Activated CD8-positive, alpha-beta T cell treated with anti-CD3 and anti-CD28 coated beads, Interleukin-2, amount 10 ng/mL, durations not matched to agents 7 days and 5 days (primary cell): ENCODE data around the gene TRIP13. TPM values are rescaled to one million over a fixed set of nuclear protein-coding genes. Genes with fewer than 3 reads are reported as not detected.
A peak's percentile ranks its signal among the peaks of the same experiment; 100 is the strongest.
"Not testable (repeated sequence)": the region's sequence is repeated elsewhere in the genome, so short reads cannot be mapped to it uniquely, and the experiment has no call there.

Experiments used
- ATAC-seq: fragments of 150-1000 bp; cut with Tn5 transposase; one replicate; pipeline ENCODE4 v1.10.0; 2021; ENCODE audit warnings: moderate library complexity
- CTCF ChIA-PET: fragments of 350-600 bp; sonication (Branson Sonifier 250); formaldehyde crosslinking; loops from one replicate; lab custom pipeline; 2021; ENCODE audit warnings: antibody characterized with exemption; lab: Charles Lee
- POLR2A ChIA-PET: fragments of 350-600 bp; sonication (Branson Sonifier 250); formaldehyde crosslinking; loops from one replicate; lab custom pipeline; 2021; ENCODE audit warnings: antibody characterized with exemption; lab: Charles Lee
- DNase-seq: peaks from one replicate; pipeline ENCODE4 v3.0.0-alpha.2; 2020
- H3K27ac Mint-ChIP-seq: one replicate; pipeline ENCODE4 v1.8.0; 2021; ENCODE audit warnings: mild to moderate bottlenecking, mixed read lengths
- H3K27me3 Mint-ChIP-seq: one replicate; pipeline ENCODE4 v1.8.0; 2021; ENCODE audit warnings: low read depth, mixed read lengths
- H3K36me3 Mint-ChIP-seq: one replicate; pipeline ENCODE4 v1.8.0; 2021; ENCODE audit warnings: low read depth, mixed read lengths
- H3K4me1 Mint-ChIP-seq: one replicate; pipeline ENCODE4 v1.8.0; 2021; ENCODE audit warnings: low read depth, mixed read lengths
- H3K4me3 Mint-ChIP-seq: one replicate; pipeline ENCODE4 v1.8.0; 2021; ENCODE audit warnings: mild to moderate bottlenecking, mixed read lengths
- H3K9me3 Mint-ChIP-seq: one replicate; pipeline ENCODE4 v1.8.0; 2022; ENCODE audit warnings: mixed read lengths; ENCODE audit not compliant: insufficient read depth
- total RNA-seq, 2 experiments: library from RNA; stranded (reverse); gene quantifications; one replicate each; pipeline ENCODE4 v1.2.3, GENCODE V29; 2021

Gene TRIP13
- total RNA-seq, 2 experiments from 2014 or later, result 38.6 to 42.6 TPM

- no peak for DNase-seq
- Mint-ChIP-seq H3K27me3 (no peaks in the 10 kb centered on the region), H3K36me3 (peaks cover 39% of the 10 kb centered on the region), H3K9me3 (no peaks in the 10 kb centered on the region), H3K4me3 (no peak overlapping the region), H3K4me1 (no peaks in the 10 kb centered on the region), H3K27ac (no peak overlapping the region)
- CTCF ChIA-PET, result no interaction called here
- no peak for ATAC-seq
- POLR2A ChIA-PET, result interaction anchor here (1.3 kb wide), 1 partner anchor 16 kb away, joined by 4 read pairs; the partner anchor contains the start of gene TRIP13
Observed at GRCh38 chr5:909086-909485, 16.4 kb downstream of the TRIP13 start.

GRCh38 chr5:909994-910768, 17.5 kb downstream of the TRIP13 start:
- ATAC-seq, result no peak
- POLR2A ChIA-PET, result no interaction called here
- H3K36me3 Mint-ChIP-seq, result peaks cover 36% of the 10 kb centered on the region
- no peaks in the 10 kb centered on the region for H3K9me3 Mint-ChIP-seq
- DNase-seq, result no peak
- CTCF ChIA-PET, result no interaction called here
- no peak overlapping the region for H3K4me3 Mint-ChIP-seq
- no peak overlapping the region for H3K27ac Mint-ChIP-seq
- H3K27me3 Mint-ChIP-seq, result no peaks in the 10 kb centered on the region
- no peaks in the 10 kb centered on the region for H3K4me1 Mint-ChIP-seq

GRCh38 chr5:910769-911160, 18.1 kb downstream of the TRIP13 start:
- POLR2A ChIA-PET, result no interaction called here
- Mint-ChIP-seq H3K9me3 (no peaks in the 10 kb centered on the region), H3K27ac (no peak overlapping the region), H3K36me3 (peaks cover 34% of the 10 kb centered on the region), H3K4me3 (no peak overlapping the region), H3K27me3 (no peaks in the 10 kb centered on the region), H3K4me1 (no peaks in the 10 kb centered on the region)
- DNase-seq (no peak), ATAC-seq (no peak)
- CTCF ChIA-PET, result no interaction called here

GRCh38 chr5:911601-912000, 18.9 kb downstream of the TRIP13 start:
- Mint-ChIP-seq H3K36me3 (peaks cover 33% of the 10 kb centered on the region), H3K9me3 (no peaks in the 10 kb centered on the region), H3K27me3 (no peaks in the 10 kb centered on the region), H3K4me3 (no peak overlapping the region), H3K4me1 (no peaks in the 10 kb centered on the region), H3K27ac (no peak overlapping the region)
- ATAC-seq (no peak), DNase-seq (no peak)
- CTCF ChIA-PET, result interaction anchor here (0.7 kb wide), 1 partner anchor 12 kb away, joined by 3 read pairs; no protein-coding TSS in a partner anchor
- POLR2A ChIA-PET, result no interaction called here

GRCh38 chr5:912280-913091, 19.8 kb downstream of the TRIP13 start:
- H3K4me3 Mint-ChIP-seq, result no peak overlapping the region
- DNase-seq (peak; percentile 36), ATAC-seq (peak; percentile 74)
- H3K27ac Mint-ChIP-seq, result no peak overlapping the region
- ChIA-PET POLR2A (no interaction called here), CTCF (interaction anchor here (0.9 kb wide), 1 partner anchor 10 kb away, joined by 5 read pairs; no protein-coding TSS in a partner anchor)
- no peaks in the 10 kb centered on the region for H3K27me3 Mint-ChIP-seq
- no peaks in the 10 kb centered on the region for H3K9me3 Mint-ChIP-seq
- H3K36me3 Mint-ChIP-seq, result peaks cover 40% of the 10 kb centered on the region
- H3K4me1 Mint-ChIP-seq, result no peaks in the 10 kb centered on the region

GRCh38 chr5:914174-914573, 21.5 kb downstream of the TRIP13 start:
- ChIA-PET POLR2A (no interaction called here), CTCF (interaction anchor here (0.9 to 1.4 kb wide), 2 partner anchors 18 to 226 kb away, joined by 3 to 4 read pairs; no protein-coding TSS in a partner anchor)
- H3K36me3 Mint-ChIP-seq, result peaks cover 40% of the 10 kb centered on the region
- ATAC-seq, result no peak
- DNase-seq, result no peak
- no peaks in the 10 kb centered on the region for H3K9me3 Mint-ChIP-seq
- no peaks in the 10 kb centered on the region for H3K4me1 Mint-ChIP-seq
- H3K4me3 Mint-ChIP-seq, result no peak overlapping the region
- no peak overlapping the region for H3K27ac Mint-ChIP-seq
- no peaks in the 10 kb centered on the region for H3K27me3 Mint-ChIP-seq

- DNase-seq (no peak), ATAC-seq (no peak)
- Mint-ChIP-seq H3K36me3 (peaks cover 37% of the 10 kb centered on the region), H3K9me3 (no peaks in the 10 kb centered on the region), H3K27me3 (no peaks in the 10 kb centered on the region), H3K4me1 (no peaks in the 10 kb centered on the region), H3K4me3 (no peak overlapping the region), H3K27ac (no peak overlapping the region)
- ChIA-PET POLR2A (no interaction called here), CTCF (interaction anchor here (0.9 to 1.4 kb wide), 2 partner anchors 17 to 226 kb away, joined by 3 to 4 read pairs; no protein-coding TSS in a partner anchor)
Observed at GRCh38 chr5:914612-915011, 21.9 kb downstream of the TRIP13 start.

GRCh38 chr5:915346-915745, 22.7 kb downstream of the TRIP13 start:
- H3K9me3 Mint-ChIP-seq, POLR2A ChIA-PET, ATAC-seq, CTCF ChIA-PET, H3K27ac Mint-ChIP-seq, H3K4me1 Mint-ChIP-seq, DNase-seq, H3K4me3 Mint-ChIP-seq, H3K27me3 Mint-ChIP-seq: not testable (repeated sequence)
- peaks cover 37% of the 10 kb centered on the region for H3K36me3 Mint-ChIP-seq

GRCh38 chr5:915946-916345, 23.3 kb downstream of the TRIP13 start:
- ChIA-PET POLR2A (no interaction called here), CTCF (no interaction called here)
- no peaks in the 10 kb centered on the region for H3K27me3 Mint-ChIP-seq
- no peaks in the 10 kb centered on the region for H3K4me1 Mint-ChIP-seq
- no peak for DNase-seq
- no peak for ATAC-seq
- peaks cover 37% of the 10 kb centered on the region for H3K36me3 Mint-ChIP-seq
- no peak overlapping the region for H3K27ac Mint-ChIP-seq
- no peak overlapping the region for H3K4me3 Mint-ChIP-seq
- no peaks in the 10 kb centered on the region for H3K9me3 Mint-ChIP-seq

GRCh38 chr5:916441-917293, 24.0 kb downstream of the TRIP13 start:
- ATAC-seq, result no peak
- no peak overlapping the region for H3K4me3 Mint-ChIP-seq
- H3K27me3 Mint-ChIP-seq, result no peaks in the 10 kb centered on the region
- ChIA-PET POLR2A (no interaction called here), CTCF (no interaction called here)
- no peak for DNase-seq
- no peaks in the 10 kb centered on the region for H3K9me3 Mint-ChIP-seq
- no peak overlapping the region for H3K27ac Mint-ChIP-seq
- H3K36me3 Mint-ChIP-seq, result peaks cover 37% of the 10 kb centered on the region
- H3K4me1 Mint-ChIP-seq, result no peaks in the 10 kb centered on the region

- POLR2A ChIA-PET, H3K4me1 Mint-ChIP-seq, H3K27me3 Mint-ChIP-seq, H3K4me3 Mint-ChIP-seq, DNase-seq, H3K27ac Mint-ChIP-seq, ATAC-seq, H3K9me3 Mint-ChIP-seq: not testable (repeated sequence)
- H3K36me3 Mint-ChIP-seq, result peaks cover 24% of the 10 kb centered on the region
- CTCF ChIA-PET, result interaction anchor here (1.2 to 2.4 kb wide), 3 partner anchors 77 to 249 kb away, joined by 3 to 8 read pairs (median 4); no protein-coding TSS in a partner anchor
Observed at GRCh38 chr5:918717-919116, 26.0 kb downstream of the TRIP13 start.
